ENCODE data around the gene MOSMO. TPM values are rescaled to one million over a fixed set of nuclear protein-coding genes. Genes with fewer than 3 reads are reported as not detected.

The MOSMO gene
- total RNA-seq (1 to 10 TPM; 3.7 to 7.8 (median 4.8) TPM), polyA plus RNA-seq (1 to 10 TPM; 5.6 to 8.0 TPM)

GRCh38 chr16:22007509-22008214 lies at the start of gene MOSMO:
Gene MOSMO (plus strand): TSS chr16:22008111. CDS start chr16:22008302, 191 bp downstream.
- Histone ChIP-seq H3K27me3 (no peaks in the 10 kb centered on the region), H3K4me3 (peak within 1 kb of the TSS; percentile 89 to 99 (median 94)), H3K4me1 (peaks cover 0 to 3% (median 0%) of the 10 kb centered on the region in 3 donors), H3K27ac (peak within 1 kb of the TSS; percentile 42 to 69 (median 63)), H3K9me3 (no peaks in the 10 kb centered on the region), H3K36me3 (no peaks in the 10 kb centered on the region)
- FAIRE-seq (no peak), DNase-seq (peak; percentile 54 to 89 (median 72)), ATAC-seq (peak; percentile 91 to 95 (median 93))
- 0 to 1% methylated on average over 46 to 78 of the region's 78 CpGs for whole genome bisulfite sequencing, 2 donors
- TF ChIP-seq, protein P1, sequence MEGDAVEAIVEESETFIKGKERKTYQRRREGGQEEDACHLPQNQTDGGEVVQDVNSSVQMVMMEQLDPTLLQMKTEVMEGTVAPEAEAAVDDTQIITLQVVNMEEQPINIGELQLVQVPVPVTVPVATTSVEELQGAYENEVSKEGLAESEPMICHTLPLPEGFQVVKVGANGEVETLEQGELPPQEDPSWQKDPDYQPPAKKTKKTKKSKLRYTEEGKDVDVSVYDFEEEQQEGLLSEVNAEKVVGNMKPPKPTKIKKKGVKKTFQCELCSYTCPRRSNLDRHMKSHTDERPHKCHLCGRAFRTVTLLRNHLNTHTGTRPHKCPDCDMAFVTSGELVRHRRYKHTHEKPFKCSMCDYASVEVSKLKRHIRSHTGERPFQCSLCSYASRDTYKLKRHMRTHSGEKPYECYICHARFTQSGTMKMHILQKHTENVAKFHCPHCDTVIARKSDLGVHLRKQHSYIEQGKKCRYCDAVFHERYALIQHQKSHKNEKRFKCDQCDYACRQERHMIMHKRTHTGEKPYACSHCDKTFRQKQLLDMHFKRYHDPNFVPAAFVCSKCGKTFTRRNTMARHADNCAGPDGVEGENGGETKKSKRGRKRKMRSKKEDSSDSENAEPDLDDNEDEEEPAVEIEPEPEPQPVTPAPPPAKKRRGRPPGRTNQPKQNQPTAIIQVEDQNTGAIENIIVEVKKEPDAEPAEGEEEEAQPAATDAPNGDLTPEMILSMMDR (IDR thresholded peaks at IDR 0.05) = no peak
- intact Hi-C loops (cut with DNase I) = loop anchor here in 1 of 3 donors (5.0 to 10.0 kb wide), 3 partner anchors 67 to 287 kb away; partner anchors contain the start of genes POLR3E and VWA3A

DNA sequence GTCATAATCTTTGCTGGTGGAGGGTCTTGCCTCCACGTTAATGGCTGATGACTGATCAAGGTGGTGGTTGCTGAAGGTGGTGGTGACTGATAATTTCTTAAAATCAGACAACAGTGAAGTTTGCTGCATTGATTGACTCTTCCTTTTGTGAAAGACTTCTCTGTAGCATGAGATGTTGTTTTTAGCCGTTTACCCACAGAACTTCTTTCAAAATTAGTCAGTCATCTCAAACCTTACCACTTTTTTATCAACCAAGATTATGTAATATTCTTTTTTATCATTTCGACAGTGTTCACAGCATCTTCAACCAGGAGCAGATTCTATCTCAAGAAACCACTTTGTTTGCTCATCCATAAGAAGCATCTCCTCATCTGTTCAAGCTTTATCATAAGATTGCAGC lies 48.9 kb upstream of the MOSMO start:
- Histone ChIP-seq H3K27me3 (no peaks in the 10 kb centered on the region), H3K27ac (no peak overlapping the region), H3K36me3 (peaks cover 9 to 62% (median 41%) of the 10 kb centered on the region in 3 donors), H3K4me3 (no peak overlapping the region), H3K4me1 (peaks cover 0 to 13% (median 6%) of the 10 kb centered on the region in 3 donors), H3K9me3 (no peaks in the 10 kb centered on the region)
- ATAC-seq (no peak), DNase-seq (no peak), FAIRE-seq (no peak)
- TF ChIP-seq, protein P1 (IDR thresholded peaks at IDR 0.05) = no peak
- WGBS, 2 donors = 77 to 86% methylated on average over 3 of the region's 3 CpGs
- intact Hi-C loops (cut with DNase I) = no loop called here

- intact Hi-C loops (cut with DNase I) = no loop called here
- FAIRE-seq (no peak), DNase-seq (no peak), ATAC-seq (no peak)
- 84 to 88% methylated on average over 5 of the region's 5 CpGs for WGBS, 2 donors
- H3K4me1 ChIP-seq = no peaks in the 10 kb centered on the region
- TF ChIP-seq, protein P1 (IDR thresholded peaks at IDR 0.05) = no peak
- peaks cover 9 to 92% (median 66%) of the 10 kb centered on the region in 3 donors for H3K36me3 ChIP-seq
- H3K27me3 ChIP-seq = no peaks in the 10 kb centered on the region
- H3K4me3 ChIP-seq = no peak overlapping the region
- H3K27ac ChIP-seq = no peak overlapping the region
- no peaks in the 10 kb centered on the region for H3K9me3 ChIP-seq
Measured at GRCh38 chr16:21962475-21962874, 45.4 kb upstream of the MOSMO start.

- H3K4me1 ChIP-seq = no peaks in the 10 kb centered on the region
- no peak overlapping the region for H3K4me3 ChIP-seq
- no peaks in the 10 kb centered on the region for H3K9me3 ChIP-seq
- TF ChIP-seq, protein P1 (IDR thresholded peaks at IDR 0.05) = no peak
- FAIRE-seq (no peak), DNase-seq (no peak), ATAC-seq (no peak)
- intact Hi-C loops (cut with DNase I) = no loop called here
- no peaks in the 10 kb centered on the region for H3K27me3 ChIP-seq
- 85 to 87% methylated on average over 3 of the region's 3 CpGs for WGBS, 2 donors
- H3K36me3 ChIP-seq = peaks cover 9 to 92% (median 57%) of the 10 kb centered on the region in 3 donors
- H3K27ac ChIP-seq = no peak overlapping the region
Measured at GRCh38 chr16:21963887-21964286, 44.0 kb upstream of the MOSMO start.

- FAIRE-seq = no peak
- H3K36me3 ChIP-seq = peaks cover 9 to 92% (median 54%) of the 10 kb centered on the region in 3 donors
- intact Hi-C loops (cut with DNase I) = no loop called here
Measured at GRCh38 chr16:21964353-21964752, 43.6 kb upstream of the MOSMO start.

More at GRCh38 chr16:21964353-21964752, 43.6 kb upstream of the MOSMO start:
- no peak overlapping the region for H3K27ac ChIP-seq
- WGBS, 2 donors = 88 to 93% methylated on average over 6 of the region's 6 CpGs
- no peaks in the 10 kb centered on the region for H3K4me1 ChIP-seq
- no peaks in the 10 kb centered on the region for H3K27me3 ChIP-seq
- H3K9me3 ChIP-seq = no peaks in the 10 kb centered on the region
- TF ChIP-seq, protein P1 (IDR thresholded peaks at IDR 0.05) = no peak
- no peak overlapping the region for H3K4me3 ChIP-seq
- ATAC-seq (no peak), DNase-seq (no peak)
